ENCODE measurements around the gene UPF2.
"Not testable (repeated sequence)": the region's sequence is repeated elsewhere in the genome, so short reads cannot be mapped to it uniquely, and the experiment has no call there.

Gene UPF2

GRCh38 chr10:11901036-11901301 lies 141.6 kb downstream of the UPF2 start:
- DNase-seq = no peak

DNA sequence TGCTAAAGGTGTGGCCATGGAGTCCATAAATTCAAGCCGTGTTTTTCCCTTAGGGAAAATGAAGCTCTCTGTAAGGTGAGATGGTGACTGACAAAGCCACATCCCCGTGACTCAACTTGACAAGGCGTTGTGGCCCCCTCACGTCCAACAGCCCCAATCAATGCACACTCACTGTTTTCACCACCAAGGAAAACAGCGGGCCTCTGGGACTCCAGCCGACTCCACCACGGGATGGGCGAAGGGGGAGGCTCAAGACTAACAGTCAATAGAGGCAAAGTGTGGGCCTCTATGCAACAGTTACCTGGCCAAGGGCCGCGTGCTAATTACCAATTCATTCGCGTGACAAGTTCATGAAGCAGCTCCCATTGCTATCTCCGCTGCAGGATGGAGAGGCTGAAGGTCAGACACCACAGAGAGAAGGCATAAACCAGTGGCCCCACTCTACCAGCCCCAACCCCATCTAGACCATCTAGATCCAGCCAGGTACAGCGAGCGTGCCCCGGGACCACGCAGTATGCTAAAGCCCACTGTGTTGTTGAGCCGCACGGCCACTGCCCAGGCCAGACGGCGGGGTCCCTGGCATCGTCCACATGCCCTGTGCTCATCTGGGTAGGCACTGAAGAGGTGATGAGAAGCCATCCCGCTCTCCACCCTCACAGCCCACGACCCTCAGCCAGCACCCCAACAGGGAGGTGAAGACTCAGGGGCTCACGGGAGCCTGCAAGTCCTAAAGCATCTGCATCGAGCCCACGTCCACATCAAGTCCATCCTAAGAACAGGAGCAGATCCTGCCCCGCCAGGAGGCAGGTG lies 143.3 kb downstream of the UPF2 start:
- no peak for DNase-seq

DNA sequence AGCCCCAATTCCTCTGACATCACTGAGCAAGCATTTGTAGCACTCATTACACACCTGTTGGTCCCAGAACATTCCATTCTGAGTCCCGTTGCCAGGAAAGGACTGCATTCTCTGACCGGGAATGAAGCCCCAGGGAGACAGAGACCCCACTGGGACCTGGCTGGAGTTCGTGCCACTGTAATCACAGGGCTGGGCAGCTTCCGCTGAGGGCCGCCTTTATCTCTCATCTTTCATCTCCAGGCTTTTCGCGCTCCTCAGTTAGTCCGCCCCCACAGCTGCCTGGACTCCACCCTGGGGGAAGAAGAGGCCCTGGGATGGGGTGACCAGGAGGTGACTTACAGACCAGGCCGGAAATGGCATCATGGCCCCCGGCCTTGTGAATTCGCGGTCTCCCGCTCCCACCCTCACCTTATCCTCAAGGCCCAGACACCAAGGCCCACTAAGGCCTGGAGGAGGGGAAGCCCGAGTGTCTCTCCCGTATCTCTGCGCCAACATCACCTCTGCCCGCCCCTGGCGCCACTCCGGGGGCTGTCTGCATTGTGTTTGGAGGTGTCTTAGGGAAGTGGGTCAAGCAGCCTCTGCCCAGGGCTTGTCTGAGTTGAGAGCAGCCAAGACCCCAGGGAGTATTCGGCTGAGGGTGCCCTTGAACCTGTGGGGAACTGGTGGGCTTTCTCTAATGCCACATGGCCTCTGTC lies 144.1 kb downstream of the UPF2 start:
- DNase-seq = no peak

- DNase-seq = no peak
These were observed 144.6 kb downstream of the UPF2 start for GRCh38 chr10:11898033-11898371.

DNA sequence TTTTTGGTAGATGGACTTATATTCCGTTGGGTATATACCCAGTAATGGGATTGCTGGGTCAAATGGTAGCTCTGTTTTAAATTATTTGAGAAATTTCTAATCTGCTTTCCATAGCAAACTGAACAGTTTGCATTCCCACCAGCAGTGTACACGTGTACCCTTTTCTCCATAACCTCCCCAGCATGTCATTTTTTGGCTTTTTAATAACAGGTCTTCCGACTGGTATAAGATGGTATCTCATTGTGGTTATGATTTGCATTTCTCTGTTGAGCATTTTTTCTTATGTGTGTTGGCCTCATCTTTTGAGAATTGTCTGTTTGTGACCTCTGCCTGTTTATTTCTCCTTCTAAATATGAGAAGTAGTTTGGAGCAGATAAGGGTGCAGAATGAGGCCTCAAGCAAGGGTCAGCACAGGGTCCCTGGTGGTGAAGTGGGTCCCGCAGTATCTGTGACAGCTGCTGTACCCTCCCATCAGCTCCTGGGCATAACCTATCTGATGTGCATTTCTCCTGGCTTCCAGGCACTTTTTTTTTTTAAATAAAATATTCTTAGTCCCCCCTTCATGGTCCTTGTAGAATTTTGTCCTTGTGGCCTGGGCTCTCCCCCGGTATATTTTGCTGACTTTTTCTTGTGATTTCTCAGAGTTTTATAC lies 145.9 kb downstream of the UPF2 start:
- DNase-seq = no peak

- DNase-seq = no peak
These were observed 147.0 kb downstream of the UPF2 start for GRCh38 chr10:11895598-11895997.

GRCh38 chr10:11895108-11895466 lies 147.5 kb downstream of the UPF2 start:
- DNase-seq = no peak

- no peak for DNase-seq
These were observed 148.1 kb downstream of the UPF2 start for GRCh38 chr10:11894381-11895107.

DNA sequence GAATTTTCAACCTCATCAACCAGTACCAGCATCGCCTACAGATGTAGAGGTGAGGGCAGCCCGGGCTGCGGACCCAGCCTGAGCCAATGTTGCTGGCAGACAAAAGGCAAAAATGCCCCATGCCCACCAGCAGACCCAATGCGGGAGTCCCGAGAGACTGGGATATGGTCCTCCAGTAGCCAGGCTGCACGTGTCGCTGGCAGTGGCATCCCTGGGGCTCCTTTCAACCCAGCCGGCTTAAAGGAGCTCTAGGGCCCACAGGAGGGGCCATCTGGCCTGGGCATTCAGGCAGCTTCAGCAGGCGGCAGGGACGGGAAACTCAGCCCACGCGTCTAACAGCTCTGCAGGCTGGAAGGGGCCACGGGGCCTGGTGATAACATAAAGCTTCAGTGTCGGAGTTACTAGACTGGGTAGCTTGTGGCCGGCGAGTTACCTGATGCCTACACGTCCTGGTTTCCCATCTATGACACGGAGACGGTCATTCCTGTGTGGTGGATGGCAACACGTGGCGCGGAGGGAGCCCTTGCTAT lies 148.8 kb downstream of the UPF2 start:
- no peak for DNase-seq

DNA sequence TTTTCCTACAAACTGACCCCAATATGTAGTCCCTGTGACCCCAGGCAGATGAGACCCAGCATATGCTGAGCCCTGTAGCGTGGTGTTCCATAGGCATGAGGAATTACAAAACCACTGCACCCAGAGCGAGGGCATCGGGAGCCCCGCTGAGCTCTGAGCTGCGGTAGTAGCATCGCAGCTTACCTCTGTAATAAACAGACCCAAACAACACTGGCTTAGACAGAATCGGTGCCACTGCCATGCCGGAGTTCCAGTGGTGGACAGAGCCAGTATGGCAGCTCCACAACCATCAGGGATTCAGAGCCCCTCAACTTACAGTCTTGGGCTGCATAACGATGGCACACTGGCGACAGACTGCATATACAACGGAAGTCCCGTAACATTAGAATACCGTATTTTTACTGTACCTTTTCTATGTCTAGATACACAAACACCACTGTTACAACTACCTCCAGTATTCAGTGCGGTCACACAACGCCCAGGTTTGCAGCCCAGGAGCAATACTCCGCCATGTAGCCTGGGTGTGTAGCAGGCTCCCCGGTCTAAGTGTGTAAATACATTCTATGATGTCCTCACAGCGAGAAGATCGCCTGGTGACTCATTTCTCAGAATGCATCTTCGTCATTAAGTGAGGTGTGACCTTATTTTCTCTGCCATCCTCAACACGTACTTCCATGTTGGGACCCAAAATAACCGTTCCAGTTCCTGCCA lies 150.7 kb downstream of the UPF2 start:
- DNase-seq = no peak

DNA sequence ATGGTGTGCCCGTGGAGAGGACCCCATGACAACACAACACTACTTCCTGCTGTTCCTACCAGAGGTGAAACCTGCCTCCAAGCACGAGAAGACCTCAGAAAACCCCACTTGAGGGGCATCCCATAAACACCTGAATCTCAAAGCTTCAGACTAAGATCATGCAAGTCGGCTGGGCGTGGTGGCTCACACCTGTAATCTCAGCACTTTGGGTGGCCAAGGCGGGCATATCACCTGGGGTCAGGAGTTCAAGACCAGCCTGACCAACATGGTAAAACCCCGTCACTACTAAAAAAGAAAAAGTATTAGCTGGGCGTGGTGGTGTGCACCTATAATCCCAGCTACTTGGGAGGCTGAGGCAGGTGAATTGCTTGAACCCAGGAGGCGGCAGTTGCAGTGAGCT lies 153.3 kb downstream of the UPF2 start:
- not testable (repeated sequence) for DNase-seq

DNA sequence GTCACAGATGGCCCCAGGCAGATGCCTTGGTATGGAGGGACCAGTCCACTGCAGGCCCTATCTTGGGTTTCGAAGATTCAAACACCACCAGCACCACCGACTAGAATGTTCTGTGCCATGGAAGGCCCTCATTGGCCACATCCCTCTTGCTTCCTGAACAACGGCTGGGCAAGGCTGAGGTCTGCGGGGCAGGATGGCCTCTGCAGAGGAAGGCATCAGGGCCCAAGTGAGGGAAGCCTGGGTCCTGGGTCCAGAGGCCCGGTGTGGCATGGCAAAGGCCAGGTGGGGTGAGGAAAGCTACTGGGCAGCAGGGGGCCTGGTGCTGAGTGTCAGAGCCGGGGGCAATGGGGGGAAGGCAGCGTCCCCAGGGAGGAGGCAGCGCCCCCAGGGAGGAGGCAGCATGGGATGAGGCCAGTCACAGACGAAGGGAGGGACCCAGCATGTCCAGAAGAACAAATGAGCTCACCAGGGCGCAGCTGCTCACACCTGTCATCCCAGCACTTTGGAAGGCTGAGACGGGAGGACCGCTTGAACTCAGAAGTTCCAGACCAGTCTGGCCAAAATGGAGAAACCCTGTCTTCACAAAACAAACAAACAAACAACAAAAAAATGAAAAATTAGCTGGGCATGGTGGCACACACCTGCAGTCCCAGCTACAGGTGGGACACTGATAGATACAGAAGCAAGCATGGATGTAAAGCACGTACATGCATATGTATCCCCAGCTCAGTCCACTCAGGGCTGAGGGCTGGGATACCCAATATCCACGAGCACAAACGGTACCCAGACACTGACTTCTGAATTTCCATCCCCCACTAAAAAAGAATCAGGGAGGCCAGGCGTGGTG lies 155.0 kb downstream of the UPF2 start:
- no peak for DNase-seq

GRCh38 chr10:11886851-11887250 lies 155.8 kb downstream of the UPF2 start:
- DNase-seq = no peak

DNA sequence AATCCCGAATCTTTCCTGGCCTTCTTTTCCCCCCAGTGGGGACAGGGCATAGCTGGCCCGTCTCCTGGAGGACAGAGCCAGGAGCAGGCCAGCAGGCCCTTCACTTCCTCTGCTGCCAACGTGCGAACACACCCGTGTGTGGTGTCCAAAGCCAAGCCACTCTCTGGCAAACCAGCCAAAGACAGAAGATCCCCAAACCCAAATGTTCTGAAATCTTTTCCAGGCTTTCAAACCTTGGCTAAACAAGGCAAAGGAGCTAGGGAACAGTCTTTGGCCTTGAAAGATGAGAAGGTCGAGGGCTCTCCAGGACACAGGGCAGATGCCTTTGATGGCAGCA lies 156.5 kb downstream of the UPF2 start:
- no peak for DNase-seq

DNA sequence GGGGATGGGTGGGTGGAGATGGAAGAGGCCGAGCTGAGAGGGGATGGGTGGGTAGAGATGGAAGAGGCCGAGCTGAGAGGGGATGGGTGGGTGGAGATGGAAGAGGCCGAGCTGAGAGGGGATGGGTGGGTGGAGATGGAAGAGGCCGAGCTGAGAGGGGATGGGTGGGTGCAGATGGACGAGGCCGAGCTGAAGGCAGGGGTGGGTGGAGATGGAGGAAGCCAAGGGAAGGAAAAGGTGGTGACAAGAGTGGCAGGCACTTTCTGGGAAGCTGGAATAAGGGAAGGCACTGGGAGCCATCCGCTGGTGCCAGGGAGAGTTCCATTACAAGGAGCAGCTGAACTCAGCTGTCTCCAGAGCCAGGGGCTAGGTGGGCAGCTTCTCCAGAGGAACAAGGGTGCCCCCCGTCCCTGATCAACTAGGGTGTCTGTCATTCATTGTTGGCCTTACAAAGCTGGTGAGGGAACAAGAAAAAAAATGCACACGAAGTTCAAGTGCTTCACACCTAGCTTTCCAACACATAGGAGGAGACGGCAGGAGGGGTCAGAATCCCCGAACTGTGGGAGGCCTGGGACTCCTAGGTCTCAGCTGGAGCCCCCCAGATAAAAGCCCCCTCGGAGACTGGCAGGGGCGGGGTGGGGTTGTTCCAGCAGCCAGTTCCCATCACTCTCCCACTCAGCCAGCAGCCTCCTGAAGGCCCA lies 157.0 kb downstream of the UPF2 start:
- no peak for DNase-seq

- DNase-seq = no peak
These were observed 157.7 kb downstream of the UPF2 start for GRCh38 chr10:11884706-11885423.

DNA sequence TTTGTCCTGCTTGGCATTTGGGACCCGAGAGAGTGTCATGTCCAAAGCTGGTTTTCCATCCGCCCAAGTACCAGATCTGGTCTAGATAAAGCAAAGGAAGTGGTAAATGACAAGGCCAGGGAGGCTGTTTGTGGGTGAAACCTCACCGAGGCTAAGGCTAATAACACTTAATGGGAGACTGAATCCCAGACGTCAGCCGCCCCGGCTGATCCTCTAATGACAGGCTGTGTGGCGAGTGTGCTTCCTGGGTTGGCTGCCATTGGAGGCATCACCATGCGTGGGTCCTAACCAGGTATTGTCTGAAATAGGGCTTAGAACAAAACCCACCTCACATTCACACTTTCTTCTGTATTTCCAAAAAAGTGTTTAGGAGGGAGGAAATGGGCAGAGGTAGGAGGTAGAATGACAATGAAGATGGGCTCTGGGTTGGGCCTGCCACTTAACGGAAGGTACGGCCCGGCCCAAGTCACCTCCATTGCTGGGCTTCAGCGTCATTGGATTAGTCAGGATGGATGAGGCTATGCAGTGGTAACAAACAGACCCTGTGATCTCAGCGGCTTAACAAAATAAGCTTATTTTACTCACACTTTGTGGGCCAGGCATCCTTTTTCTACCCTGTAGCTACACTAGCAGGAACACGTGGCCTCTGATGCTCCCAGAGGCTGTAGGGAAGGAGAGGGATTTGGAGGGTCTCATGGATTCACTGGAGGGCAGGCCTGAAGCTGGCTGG lies 159.8 kb downstream of the UPF2 start:
- DNase-seq = no peak

DNA sequence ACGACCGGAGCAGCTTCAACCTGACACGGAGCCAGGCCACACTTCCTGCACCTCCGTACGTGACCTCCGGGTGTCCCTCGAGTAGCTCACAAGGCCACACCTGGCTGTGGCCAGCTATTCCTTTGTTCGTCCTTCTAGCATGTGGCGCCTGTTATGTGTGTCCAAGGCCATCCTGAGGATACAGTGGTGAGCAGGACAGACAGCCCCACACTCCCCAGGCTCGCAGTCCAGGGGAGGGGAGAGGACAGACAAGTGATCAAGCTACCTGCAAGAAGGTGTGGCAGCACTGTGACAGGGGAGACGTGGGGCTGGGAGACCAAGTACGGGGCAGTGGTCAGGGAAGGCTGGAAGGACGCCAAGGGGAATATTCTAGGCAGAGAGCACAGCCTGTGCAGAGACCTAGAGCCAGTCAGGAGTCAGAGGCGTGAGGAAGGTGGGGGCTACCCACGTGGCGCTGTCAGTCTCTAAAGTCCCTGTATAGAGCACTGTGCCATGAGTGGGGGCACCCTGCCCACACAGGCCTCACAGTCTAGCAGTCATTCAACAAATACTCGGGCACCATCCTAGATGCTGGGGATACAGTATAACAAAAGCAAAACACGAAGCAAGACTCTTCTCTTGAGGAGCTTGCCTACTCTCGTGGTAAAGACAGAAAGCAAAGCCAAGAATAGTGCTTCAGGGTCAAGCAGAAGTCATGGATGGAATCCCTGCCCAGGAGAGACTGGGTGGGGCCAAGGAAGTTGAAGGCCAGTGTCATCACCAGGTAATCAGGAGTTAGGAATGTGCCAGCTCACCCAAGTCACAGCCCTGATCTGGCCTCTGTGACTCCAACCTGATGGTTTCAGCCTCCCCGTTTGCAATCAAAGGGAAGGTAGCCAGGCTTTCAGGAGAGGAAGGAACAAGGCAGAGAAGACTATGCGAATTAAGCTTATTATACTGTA lies 160.9 kb downstream of the UPF2 start:
- DNase-seq = no peak

DNA sequence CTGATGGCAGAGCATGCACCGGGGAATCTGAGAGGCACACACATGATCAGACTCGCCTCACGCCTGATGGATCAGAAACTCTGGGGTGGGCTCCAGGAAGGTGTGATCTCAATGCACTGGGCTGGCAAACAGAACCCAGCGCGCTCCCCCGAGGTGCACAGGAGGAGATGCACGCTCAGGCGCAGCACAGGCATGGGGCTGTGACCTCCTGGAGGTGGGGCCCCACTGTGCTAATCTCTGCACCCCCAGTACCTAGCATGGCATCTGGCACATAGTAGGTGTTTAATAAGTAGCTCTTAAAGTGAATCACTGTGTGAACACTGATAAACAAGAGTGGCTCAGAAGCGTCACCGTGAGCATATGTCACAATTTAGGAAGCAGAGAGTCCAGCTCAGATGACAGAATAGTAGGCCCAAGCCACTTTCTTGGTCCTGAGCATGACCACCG lies 161.6 kb downstream of the UPF2 start:
- no peak for DNase-seq
